Ramos (cell line): ENCODE measurements around the gene TANK.
"Not testable (repeated sequence)": the region's sequence is repeated elsewhere in the genome, so short reads cannot be mapped to it uniquely, and the experiment has no call there.

Experiments
- in situ Hi-C: fragments of 300-500 bp; cut with MboI; formaldehyde crosslinking; loops from one replicate; pipeline ENCODE4 v1.14.3; 2022; ENCODE audit warnings: low sequenced_read_pairs; ENCODE audit not compliant: unreplicated experiment

The TANK gene

DNA sequence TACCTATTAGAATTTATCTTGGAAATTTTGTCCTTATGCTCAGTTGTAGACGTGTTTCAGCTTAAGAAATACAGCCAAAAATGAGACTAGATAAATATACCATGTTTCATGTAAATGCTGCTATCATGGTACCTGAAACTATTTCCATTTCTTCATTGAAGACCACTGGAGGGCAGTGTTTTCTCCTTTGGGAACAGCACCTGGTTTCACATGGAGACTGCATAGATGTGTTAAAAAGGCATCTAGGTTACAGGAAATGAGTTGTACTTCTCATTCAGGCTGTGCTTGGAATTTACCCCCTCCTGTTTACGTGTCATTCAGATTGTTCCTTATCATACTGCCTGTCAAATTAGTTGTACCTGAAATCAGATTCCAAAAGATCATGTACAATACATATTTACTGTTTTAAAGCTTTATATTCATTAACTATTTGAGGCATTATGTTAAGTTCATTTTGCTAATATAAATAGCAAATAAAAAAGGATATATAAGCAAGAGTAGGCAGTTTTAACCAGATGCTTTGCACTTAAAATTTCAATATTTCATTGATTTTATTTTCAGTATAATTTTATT, 90.7 kb downstream of the TANK start:
- in situ Hi-C loops, result no loop called here

DNA sequence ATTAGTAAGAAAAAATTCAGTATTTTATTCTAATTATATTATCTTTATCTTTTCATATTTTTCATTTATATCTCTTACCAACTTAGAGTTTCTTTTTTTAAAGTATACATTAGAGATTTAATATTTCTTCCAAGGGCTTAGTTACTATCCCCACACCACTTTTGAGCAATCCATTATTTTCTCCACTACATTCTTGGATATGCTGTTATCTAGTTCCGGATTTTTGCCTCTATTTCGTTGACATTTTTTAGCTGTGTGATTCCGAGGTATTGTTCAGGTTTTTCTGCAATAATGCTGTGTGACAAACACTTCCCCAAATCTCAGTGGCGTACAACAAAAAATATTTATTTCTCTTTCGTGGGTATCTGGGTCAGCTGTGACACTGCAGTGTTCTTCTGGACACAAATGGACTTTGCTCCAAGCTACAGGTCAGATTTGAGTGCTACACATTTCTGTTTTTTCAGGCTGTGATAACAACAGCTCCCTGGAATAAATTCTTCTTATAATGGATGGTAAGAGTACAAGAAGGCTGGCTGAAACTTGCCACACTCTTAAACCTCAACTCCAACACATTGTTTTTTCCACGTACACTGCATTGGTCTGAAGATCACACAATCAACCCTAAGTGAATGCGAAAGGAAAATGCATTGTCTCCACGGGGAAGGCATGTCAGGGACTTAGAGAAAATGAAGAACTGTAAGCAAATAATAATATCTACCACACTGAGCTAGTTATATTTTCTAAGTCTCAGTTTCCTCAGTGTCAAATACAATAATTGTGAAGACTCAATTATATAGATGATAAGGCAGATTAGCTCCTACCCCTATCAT, 97.1 kb downstream of the TANK start:
- in situ Hi-C loops, result no loop called here

DNA sequence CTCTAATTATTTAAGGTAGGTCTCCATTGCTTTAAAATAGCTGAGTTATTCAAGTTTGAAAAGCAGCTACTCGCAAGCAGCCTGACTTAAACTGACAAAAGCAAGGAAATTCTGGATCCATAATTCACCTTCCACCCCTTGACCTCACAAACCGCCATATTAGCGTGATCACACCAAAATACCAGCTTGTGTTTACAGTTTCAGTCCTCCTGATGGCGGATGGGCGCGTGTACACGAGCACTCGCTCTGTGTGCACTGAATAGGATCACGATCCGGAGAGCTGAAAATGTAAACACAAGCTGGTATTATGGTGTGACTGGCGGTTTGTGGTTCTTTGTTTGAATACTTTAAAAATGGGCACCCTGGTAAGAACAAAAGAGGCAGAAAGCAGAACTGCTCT, 105.6 kb downstream of the TANK start:
- in situ Hi-C loops, result no loop called here

DNA sequence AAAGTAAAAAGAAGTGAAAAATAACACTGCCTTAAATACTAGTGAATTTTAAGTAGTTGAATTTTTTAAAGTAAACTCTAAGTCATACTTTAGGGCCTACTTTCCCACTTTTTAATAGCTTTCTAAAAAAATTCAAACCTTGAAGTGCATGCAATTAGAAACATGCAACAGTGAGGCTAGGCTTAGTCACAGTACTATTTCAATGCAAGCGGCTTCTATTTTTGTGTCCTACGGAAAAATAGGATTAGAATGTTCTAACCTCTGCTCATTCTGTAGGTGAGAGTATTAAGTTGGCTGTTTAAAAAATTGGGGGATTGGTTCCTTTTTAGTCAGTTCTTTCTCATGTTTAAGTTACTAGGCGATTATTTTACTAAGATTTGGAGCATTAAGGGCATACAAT, 108.9 kb downstream of the TANK start:
- in situ Hi-C loops, result no loop called here

GRCh38 chr2:161273038-161273760, 113.0 kb downstream of the TANK start:
- in situ Hi-C loops, result no loop called here

- in situ Hi-C loops, result not testable (repeated sequence)
Observed at GRCh38 chr2:161278564-161279229, 118.5 kb downstream of the TANK start.

DNA sequence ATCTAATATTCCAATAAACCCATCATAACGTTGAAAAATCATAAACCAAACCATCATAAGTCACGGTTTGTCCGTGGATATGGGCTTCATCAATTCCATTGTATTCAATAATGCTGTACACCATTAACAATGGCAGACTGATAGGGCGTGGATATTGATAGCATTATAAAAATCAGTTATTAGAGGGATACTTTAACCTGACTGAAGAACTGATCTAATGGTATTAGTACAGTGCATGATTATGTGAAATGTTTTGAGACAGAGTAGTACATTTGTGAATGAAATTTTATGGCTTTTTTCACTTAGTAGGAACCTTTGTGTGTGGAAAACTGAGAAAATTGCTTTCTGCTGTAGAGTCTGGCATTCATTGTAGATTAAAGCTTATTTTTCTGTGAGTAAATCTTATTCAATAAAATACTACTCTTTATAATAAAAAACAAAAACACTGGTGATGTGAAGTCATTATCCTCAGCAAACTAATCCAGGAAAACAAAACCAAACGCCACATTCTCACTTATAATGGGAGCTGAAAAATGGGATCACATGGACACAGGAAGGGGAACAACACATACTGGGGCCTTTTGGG, 119.1 kb downstream of the TANK start:
- in situ Hi-C loops, result not testable (repeated sequence)

GRCh38 chr2:161280906-161281323, 120.7 kb downstream of the TANK start:
- in situ Hi-C loops, result not testable (repeated sequence)

DNA sequence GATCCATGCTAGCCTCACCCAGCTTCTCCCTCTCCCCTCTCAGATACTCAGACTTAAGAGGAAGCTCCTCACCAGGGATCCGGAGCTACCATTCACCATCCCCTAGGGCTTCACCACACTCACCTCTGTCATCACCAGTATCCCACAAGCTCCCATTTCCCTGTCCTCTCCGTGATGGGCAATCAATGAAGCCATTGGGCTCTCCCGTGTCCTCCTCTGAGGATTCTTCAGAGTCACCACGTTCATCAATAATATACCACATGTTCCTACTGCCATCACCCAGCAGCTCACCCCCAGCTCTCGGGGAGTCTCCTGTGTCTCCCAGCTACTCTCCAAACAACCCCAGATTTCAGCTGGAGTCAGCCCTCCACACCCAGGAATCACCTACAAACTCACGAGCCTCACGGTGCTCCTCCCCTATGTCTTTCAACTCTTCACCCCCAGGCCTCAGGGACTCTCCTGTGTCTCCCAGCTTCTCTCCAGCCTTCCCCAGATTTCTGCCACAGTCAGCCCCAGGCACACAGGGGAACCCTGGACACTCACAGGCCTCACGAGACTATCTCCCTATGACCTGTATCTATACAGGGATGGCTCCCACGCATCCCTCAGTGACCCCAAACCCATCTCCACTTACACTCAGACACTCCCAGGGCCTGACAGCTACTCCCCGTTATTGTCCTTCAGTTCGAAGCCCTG, 121.5 kb downstream of the TANK start:
- in situ Hi-C loops, result not testable (repeated sequence)

- in situ Hi-C loops, result not testable (repeated sequence)
Observed at GRCh38 chr2:161282311-161282644, 122.0 kb downstream of the TANK start.

DNA sequence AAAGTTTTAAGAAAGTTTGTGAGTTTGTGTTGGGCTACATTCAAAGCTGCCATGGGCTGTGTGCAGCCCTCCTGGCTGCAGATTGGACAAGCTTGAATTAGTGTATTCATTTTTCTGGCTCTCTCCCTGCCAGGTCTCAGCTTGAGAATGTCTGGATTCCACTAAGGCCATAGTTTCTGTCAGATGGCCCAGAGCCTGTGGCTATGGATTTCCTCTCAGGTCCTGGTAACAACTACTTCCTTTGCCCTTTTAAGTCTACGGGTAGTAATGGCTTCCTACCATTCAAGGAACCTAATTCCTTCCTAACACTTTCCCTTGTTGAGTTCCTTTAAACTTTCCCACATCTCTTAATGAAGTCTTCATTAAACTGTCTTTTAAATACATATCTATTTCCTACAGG, 123.7 kb downstream of the TANK start:
- in situ Hi-C loops, result no loop called here
